DLD1 (cell line): ENCODE data around the gene LRP2.

Experiments used
- in situ Hi-C: cut with HindIII; loops from 2 replicates; pipeline ENCODE4 v1.10.0; 2017; ENCODE audit warnings: low sequenced_read_pairs

LRP2 gene

DNA sequence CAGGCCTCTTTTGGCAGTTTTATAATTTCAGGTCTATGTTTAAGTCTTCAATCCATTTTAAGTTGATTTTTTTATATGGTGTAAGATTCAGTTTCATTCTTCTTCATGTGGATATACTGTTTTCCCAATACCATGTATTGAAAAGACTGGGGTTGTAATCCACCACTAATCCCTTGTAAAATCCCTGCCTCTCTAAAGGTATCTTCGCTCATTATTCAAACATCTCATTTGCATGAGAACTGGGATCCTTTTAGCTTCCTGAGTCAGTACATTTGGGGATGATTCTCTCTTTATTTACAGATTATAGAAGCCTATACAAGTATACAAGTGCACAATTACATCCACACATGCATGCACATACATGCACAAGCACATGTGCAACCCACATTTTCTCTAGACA is 267.7 kb downstream of the LRP2 start:
- in situ Hi-C loops: loop anchor here (25.0 kb wide), 1 partner anchor 132 kb away; no protein-coding TSS in a partner anchor

DNA sequence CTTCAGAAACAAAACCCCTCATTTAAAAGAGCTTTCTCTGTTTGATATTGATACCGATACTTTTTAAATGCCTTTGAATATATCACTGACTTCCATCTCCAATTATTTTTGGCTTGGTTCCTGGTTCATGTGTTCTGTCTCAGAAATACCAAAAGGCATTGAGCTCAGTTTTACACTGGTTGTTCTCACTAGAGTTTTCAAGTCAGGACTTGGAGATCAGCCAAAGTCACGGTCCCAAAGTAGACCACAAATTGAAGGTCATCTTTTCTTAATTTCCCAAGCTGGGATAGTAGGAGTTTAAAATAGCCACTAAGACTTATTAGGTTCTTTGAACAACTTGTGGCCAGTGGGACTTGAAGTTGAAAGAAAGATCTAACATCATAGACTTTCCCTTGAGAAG is 268.8 kb downstream of the LRP2 start:
- in situ Hi-C loops: loop anchor here (25.0 kb wide), 1 partner anchor 131 kb away; no protein-coding TSS in a partner anchor

DNA sequence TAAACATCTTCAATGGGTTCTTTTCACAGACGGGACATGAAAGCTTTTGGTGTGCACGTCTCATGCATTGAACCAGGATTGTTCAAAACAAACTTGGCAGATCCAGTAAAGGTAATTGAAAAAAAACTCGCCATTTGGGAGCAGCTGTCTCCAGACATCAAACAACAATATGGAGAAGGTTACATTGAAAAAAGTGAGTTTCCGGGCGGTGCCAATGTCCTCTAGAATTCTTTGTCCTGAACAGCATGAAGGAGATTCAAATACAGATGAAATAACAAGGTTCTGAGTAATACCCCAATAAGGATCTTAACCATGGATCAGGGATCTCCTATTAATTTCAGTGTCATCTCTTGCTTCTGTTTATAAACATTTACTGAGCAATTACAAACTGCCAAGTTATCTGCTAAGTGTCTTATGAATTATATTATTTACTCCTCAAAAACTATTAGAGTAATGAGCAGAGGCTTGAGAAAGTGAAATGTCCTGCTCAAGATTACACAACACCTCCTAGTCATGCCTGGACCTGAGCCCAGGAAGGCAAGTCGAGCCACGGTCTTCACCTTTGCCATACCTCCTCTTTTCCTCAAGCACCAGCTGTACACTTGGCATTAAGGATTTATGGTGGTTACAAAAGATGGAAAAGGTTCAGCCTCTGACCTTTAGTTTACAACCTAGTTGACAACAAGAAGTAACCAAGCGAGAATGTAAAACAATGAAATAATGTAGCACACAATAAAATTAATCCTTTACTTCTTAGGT is 270.4 kb downstream of the LRP2 start:
- in situ Hi-C loops: loop anchor here (25.0 kb wide), 1 partner anchor 130 kb away; no protein-coding TSS in a partner anchor

DNA sequence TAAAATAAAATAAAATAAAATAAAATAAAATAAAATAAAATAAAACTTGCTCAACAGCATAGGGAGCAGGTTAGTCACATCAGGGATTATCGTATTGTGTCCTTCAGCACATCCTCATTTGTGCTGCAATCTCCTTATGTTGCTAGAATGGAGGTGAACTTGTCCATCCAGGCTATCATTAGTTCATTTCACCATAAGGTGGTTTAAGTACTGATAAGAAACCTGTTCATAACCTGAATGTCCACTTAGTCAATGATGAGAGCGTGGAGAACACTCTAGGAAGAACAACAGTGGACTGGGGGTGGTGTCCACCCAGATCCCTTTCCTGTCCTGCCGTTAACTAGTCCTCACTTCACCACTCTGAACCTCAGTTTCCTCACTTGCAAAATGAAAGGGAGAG is 271.1 kb downstream of the LRP2 start:
- in situ Hi-C loops: loop anchor here (25.0 kb wide), 1 partner anchor 129 kb away; no protein-coding TSS in a partner anchor

DNA sequence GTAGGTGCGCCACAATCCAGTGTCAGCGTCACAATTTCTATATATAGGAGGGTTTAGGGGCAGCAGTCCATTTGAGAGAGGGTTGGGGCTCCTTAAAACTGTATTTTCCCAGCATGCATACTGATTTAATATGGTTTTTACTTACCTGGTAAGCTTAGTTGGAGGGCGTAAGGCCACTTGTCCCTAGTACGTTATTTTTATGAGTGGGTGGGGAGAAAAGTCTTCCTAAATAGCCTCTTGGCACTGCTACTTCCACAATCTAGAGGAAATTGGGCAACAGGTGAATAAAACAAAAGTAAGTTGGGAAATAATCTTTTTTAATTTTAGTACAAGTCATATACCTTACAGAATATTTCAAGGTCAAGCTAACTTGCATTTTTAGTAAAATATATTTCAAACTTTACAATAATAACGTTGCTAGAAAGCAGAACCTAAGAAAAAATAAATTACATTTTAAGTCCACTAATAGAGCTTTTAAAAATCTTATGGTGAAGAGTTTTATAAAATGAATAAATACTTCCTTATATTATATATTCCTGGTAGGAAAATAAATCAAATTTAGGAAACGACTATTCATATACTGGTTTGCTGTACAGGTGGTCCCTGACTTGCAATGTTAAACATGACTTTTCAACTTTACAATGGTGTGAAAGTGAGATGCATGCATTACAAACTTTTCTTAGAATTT is 272.1 kb downstream of the LRP2 start:
- in situ Hi-C loops: loop anchor here (25.0 kb wide), 1 partner anchor 128 kb away; no protein-coding TSS in a partner anchor

DNA sequence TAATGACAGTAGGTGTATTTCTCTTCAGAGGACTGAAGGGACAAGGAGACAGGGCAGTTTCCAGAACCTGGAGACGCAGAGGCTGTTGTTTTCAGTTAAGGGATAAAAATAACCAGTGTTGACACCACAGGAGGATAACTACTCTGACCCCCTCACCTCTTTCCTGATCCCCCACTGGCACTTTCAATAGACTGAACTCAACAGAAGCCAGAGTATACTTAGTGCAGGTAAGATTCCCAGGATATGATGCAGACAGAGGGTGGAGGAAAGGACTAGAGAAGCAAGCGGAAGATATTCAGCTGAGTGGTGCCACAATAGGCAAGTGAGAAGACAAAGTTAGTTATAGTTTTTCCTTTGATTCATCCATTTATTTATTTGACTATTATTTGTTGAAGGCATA is 273.2 kb downstream of the LRP2 start:
- in situ Hi-C loops: loop anchor here (25.0 kb wide), 1 partner anchor 127 kb away; no protein-coding TSS in a partner anchor

GRCh38 chr2:169087757-169088379 is 274.5 kb downstream of the LRP2 start:
- in situ Hi-C loops: loop anchor here (25.0 kb wide), 1 partner anchor 126 kb away; no protein-coding TSS in a partner anchor

- in situ Hi-C loops: loop anchor here (25.0 kb wide), 1 partner anchor 125 kb away; no protein-coding TSS in a partner anchor
Measured at GRCh38 chr2:169086893-169087467, 275.4 kb downstream of the LRP2 start.

DNA sequence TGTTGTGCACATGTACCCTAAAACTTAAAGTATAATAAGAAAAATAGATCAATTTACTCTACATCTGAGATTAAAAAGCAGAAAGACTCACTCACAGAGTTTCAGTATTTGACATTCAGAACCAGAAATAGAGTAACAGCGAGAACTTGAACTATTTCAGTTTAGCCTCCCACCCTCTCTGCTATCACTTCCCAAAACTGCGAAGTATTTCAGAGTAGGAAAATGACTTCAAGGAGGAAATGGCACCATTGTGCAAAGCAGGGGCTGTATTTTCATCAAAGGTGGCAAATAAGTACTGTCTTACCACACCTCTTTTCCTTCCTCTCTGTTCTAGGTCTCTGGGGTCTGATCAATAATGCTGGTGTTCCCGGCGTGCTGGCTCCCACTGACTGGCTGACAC is 279.3 kb downstream of the LRP2 start:
- in situ Hi-C loops: loop anchor here (25.0 kb wide), 1 partner anchor 121 kb away; no protein-coding TSS in a partner anchor

- in situ Hi-C loops: loop anchor here (25.0 kb wide), 1 partner anchor 119 kb away; no protein-coding TSS in a partner anchor
Measured at GRCh38 chr2:169081551-169081950, 280.8 kb downstream of the LRP2 start.

GRCh38 chr2:169080250-169081069 is 281.9 kb downstream of the LRP2 start:
- in situ Hi-C loops: loop anchor here (25.0 kb wide), 1 partner anchor 118 kb away; no protein-coding TSS in a partner anchor

DNA sequence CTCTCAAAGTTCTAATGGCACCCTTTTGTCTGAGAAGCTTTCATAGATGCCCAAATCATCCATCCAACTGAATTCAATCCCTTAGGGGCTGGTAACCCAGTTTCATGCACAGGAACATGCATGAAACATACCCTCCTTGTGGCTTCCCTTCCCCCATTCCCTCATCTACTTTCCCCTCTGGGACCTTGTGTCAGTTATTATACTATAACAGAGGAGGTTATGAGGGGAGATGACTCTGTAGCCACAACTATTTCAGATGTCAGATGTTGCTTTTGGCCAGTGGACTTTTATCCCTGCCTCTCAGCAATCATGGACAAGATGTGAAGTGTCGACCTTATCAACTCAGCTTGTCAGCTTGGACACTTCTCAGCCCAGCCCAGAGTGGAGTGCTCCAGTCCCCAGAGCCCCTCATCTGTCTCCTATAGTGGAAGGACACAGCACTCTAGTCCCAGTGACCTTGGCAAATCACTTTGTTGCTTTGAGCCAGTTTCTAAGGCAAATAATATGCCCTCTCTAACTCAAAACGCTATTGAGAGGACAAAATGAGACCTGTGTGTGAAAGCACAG is 284.6 kb downstream of the LRP2 start:
- in situ Hi-C loops: loop anchor here (25.0 kb wide), 1 partner anchor 115 kb away; no protein-coding TSS in a partner anchor
